ENCODE results near the gene STX2.
A peak's percentile ranks its signal among the peaks of the same experiment; 100 is the strongest.

The STX2 gene

DNA sequence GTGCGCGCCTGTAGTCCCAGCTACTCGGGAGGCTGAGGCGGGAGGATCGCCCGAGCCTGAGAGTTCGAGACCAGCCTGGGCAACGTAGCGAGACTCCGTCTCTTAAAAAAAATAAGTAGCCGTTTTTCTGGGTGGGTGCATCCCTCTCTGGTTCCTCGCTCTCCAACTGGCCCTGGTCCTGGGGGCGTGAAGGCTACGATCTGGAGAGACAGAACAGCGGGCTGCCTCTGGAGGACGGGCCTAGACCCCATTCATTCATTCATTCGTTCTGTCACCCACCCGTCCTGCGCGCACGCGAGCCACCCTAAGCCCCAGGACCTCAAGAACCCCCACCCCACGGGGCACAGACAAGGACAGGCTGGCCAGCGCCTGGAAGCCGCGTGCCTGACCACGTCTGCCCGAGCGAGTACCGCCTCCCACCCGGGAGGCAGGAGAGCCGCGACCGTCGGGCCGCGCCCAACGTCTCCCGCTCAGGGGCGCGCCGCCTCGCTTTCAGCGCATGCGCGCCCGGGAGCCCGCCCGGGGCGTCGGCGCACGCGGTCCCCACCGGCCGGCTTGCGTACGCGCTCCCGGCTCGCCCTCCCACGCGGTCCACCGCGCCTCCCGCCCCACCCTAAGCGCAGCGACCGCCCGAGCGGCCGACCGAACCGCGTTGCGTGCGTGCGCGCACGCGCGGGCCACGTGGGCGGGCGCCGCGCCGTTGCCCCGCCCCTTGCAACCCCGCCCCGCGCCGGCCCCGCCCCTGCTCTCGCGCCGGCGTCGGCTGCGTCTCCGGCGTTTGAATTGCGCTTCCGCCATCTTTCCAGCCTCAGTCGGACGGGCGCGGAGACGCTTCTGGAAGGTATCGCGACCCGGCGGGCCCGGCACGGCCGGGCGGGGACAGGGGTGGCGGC lies 32.5 kb upstream of the STX2 start, which contains the start of gene RAN:
TSS of gene RAN (plus strand) at position 781 of the 893 bp plus-strand sequence. CDS start 528 bp downstream, outside the sequence.
- Histone ChIP-seq H3K4me1 (ENCODE audit: control insufficient read depth, low read length) (peaks cover 45% of the 10 kb centered on the region), H3K27me3 (ENCODE audit: control insufficient read depth, low read length) (no peaks in the 10 kb centered on the region), H3K9me3 (ENCODE audit: control insufficient read depth, insufficient read depth, low read length) (no peaks in the 10 kb centered on the region), H3K79me2 (ENCODE audit: control insufficient read depth, low read length) (peaks cover 40% of the 10 kb centered on the region), H3K27ac (ENCODE audit: low read depth, low read length) (peak within 1 kb of the TSS; percentile 64), H3F3A (ENCODE audit: control insufficient read depth, insufficient read depth) (peaks cover 42% of the 10 kb centered on the region), H4K20me1 (ENCODE audit: control insufficient read depth, insufficient read depth, low read depth, low read length) (peaks cover 25% of the 10 kb centered on the region), H3K4me3 (ENCODE audit: low read length) (peak within 1 kb of the TSS; percentile 90), H3K9me2 (replicated peaks; ENCODE audit: control insufficient read depth, low read length) (no peaks in the 10 kb centered on the region), H3K36me3 (ENCODE audit: control insufficient read depth, low read length) (peaks cover 42% of the 10 kb centered on the region), H3K4me2 (ENCODE audit: low read length) (peak within 1 kb of the TSS; percentile 87)
- TF ChIP-seq EZH2phosphoT487 (IDR thresholded peaks at IDR 0.05; ENCODE audit: borderline replicate concordance, low read length), result no peak
- no peak for TF ChIP-seq CTCF (IDR thresholded peaks at IDR 0.05; ENCODE audit: low read depth, low read length, poor library complexity, severe bottlenecking)

GRCh38 chr12:130870442-130871285 lies 31.6 kb upstream of the STX2 start:
- peaks cover 33% of the 10 kb centered on the region for H3F3A ChIP-seq (ENCODE audit: control insufficient read depth, insufficient read depth)
- H3K4me3 ChIP-seq (ENCODE audit: low read length), result peak overlapping the region; percentile 79
- H3K27me3 ChIP-seq (ENCODE audit: control insufficient read depth, low read length), result no peaks in the 10 kb centered on the region
- TF ChIP-seq CTCF (IDR thresholded peaks at IDR 0.05; ENCODE audit: low read depth, low read length, poor library complexity, severe bottlenecking) (peak; percentile 61), EZH2phosphoT487 (IDR thresholded peaks at IDR 0.05; ENCODE audit: borderline replicate concordance, low read length) (no peak)
- H3K27ac ChIP-seq (ENCODE audit: low read depth, low read length), result peak overlapping the region; percentile 58
- H3K36me3 ChIP-seq (ENCODE audit: control insufficient read depth, low read length), result peaks cover 34% of the 10 kb centered on the region
- peak overlapping the region; percentile 86 for H3K4me2 ChIP-seq (ENCODE audit: low read length)
- peaks cover 40% of the 10 kb centered on the region for H3K4me1 ChIP-seq (ENCODE audit: control insufficient read depth, low read length)
- H3K9me2 ChIP-seq (replicated peaks; ENCODE audit: control insufficient read depth, low read length), result no peaks in the 10 kb centered on the region
- H3K9me3 ChIP-seq (ENCODE audit: control insufficient read depth, insufficient read depth, low read length), result no peaks in the 10 kb centered on the region
- H3K79me2 ChIP-seq (ENCODE audit: control insufficient read depth, low read length), result peaks cover 40% of the 10 kb centered on the region
- peaks cover 21% of the 10 kb centered on the region for H4K20me1 ChIP-seq (ENCODE audit: control insufficient read depth, insufficient read depth, low read depth, low read length)

DNA sequence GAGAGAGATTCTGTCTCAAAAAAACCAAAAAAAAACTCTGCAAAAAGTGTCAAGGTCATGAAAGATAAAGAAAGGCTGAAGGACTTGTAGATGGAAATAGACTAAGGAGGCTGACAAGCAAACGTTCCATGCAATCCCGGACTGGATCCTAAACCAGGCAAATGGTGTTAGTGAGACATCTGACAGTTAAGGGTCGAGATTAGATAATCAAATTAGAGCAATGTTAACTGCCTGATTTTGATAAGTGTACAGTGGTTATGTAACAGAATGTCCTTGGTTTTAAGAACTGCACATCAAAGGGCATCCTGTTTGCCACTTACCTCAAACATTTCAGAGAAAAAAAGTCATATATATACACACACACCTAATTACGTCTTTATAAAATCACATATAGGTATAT lies 29.4 kb upstream of the STX2 start:
- Histone ChIP-seq H3K4me1 (ENCODE audit: control insufficient read depth, low read length) (peaks cover 18% of the 10 kb centered on the region), H4K20me1 (ENCODE audit: control insufficient read depth, insufficient read depth, low read depth, low read length) (0 out of 2 replicates have a peak, but pooled peaks cover 3% of the 10 kb centered on the region), H3K27ac (ENCODE audit: low read depth, low read length) (no peak overlapping the region), H3K9me2 (replicated peaks; ENCODE audit: control insufficient read depth, low read length) (no peaks in the 10 kb centered on the region), H3K9me3 (ENCODE audit: control insufficient read depth, insufficient read depth, low read length) (no peaks in the 10 kb centered on the region), H3K27me3 (ENCODE audit: control insufficient read depth, low read length) (no peaks in the 10 kb centered on the region), H3K79me2 (ENCODE audit: control insufficient read depth, low read length) (peaks cover 22% of the 10 kb centered on the region), H3K4me3 (ENCODE audit: low read length) (no peak overlapping the region), H3K36me3 (ENCODE audit: control insufficient read depth, low read length) (peaks cover 11% of the 10 kb centered on the region), H3K4me2 (ENCODE audit: low read length) (no peak overlapping the region), H3F3A (ENCODE audit: control insufficient read depth, insufficient read depth) (peaks cover 10% of the 10 kb centered on the region)
- TF ChIP-seq EZH2phosphoT487 (IDR thresholded peaks at IDR 0.05; ENCODE audit: borderline replicate concordance, low read length) (no peak), CTCF (IDR thresholded peaks at IDR 0.05; ENCODE audit: low read depth, low read length, poor library complexity, severe bottlenecking) (no peak)

Data from DOHH2 (cell line).